Lung (tissue), 12 donors: ENCODE measurements around the gene TUBA4B. TPM values are rescaled to one million over a fixed set of nuclear protein-coding genes. Genes with fewer than 3 reads are reported as not detected.

Source experiments
- ATAC-seq: fragments of 200-7000 bp; cut with Tn5 transposase; one replicate; pipeline ENCODE4 v1.9.1; 2020; ENCODE audit warnings: moderate number of reproducible peaks; ENCODE audit not compliant: insufficient read depth, low FRiP score
- DNase-seq, 3 donors: peaks; one replicate each; pipeline ENCODE4 v3.0.0-alpha.2; 2013 to 2017
- H3K27ac ChIP-seq, 2 donors: one replicate each; pipeline ENCODE4 v1.5.1; 2013; ENCODE audit warnings: mild to moderate bottlenecking in 2 of 2, moderate library complexity in 2 of 2, control low read depth in 1 of 2, inconsistent platforms in 1 of 2, low read depth in 1 of 2, low read length in 1 of 2
- H3K27me3 ChIP-seq, 3 donors: one replicate each; pipeline ENCODE4 v1.5.1; 2013; ENCODE audit warnings: low read length in 2 of 3; ENCODE audit not compliant: control insufficient read depth in 3 of 3, insufficient read depth in 3 of 3
- H3K36me3 ChIP-seq, 4 donors: one replicate each; pipeline ENCODE4 v1.5.1; 2013; ENCODE audit warnings: low read length in 4 of 4, mild to moderate bottlenecking in 1 of 4, moderate library complexity in 1 of 4; ENCODE audit not compliant: control insufficient read depth in 4 of 4, insufficient read depth in 4 of 4
- H3K4me1 ChIP-seq, 5 donors: one replicate each; pipeline ENCODE4 v1.5.1; 2013; ENCODE audit warnings: low read length in 5 of 5, mild to moderate bottlenecking in 2 of 5, moderate library complexity in 1 of 5; ENCODE audit not compliant: control insufficient read depth in 5 of 5, insufficient read depth in 5 of 5
- H3K4me3 ChIP-seq: one replicate; pipeline ENCODE4 v1.5.1; 2013; ENCODE audit warnings: mild to moderate bottlenecking, control low read depth, moderate library complexity
- H3K9ac ChIP-seq, 2 donors: one replicate each; pipeline ENCODE4 v1.5.1; 2013; ENCODE audit warnings: low read length in 2 of 2, control low read depth in 1 of 2; ENCODE audit not compliant: insufficient read depth in 1 of 2
- H3K9me3 ChIP-seq, 4 donors: one replicate each; pipeline ENCODE4 v1.5.1; 2013; ENCODE audit warnings: low read length in 3 of 4, mild to moderate bottlenecking in 1 of 4, moderate library complexity in 1 of 4; ENCODE audit not compliant: control insufficient read depth in 4 of 4, insufficient read depth in 3 of 4
- WGBS, 2 donors: extraction: QIAGEN DNeasy Blood & Tissue Kit; methylation state at CpG; one replicate each; pipeline ENCODE4 v1.1.7; 2013; 5-methylcytosine and 5-hydroxymethylcytosine counted together
- polyA plus RNA-seq, 2 donors: library from polyadenylated mRNA; stranded (reverse); fragments of 200-250 nt; gene quantifications; one replicate each; pipeline ENCODE4 v1.2.1, GENCODE V29; 2013
- total RNA-seq, 2 donors: library from RNA; depleted of rRNA in 1 of 2; stranded (reverse); fragments of >200 nt in 1 of 2; gene quantifications; one replicate each; pipeline ENCODE4 v1.2.1, GENCODE V29; 2014 to 2021
- TF ChIP-seq, protein P1 (sequence below): IDR thresholded peaks from 2 replicates; pipeline ENCODE4 v1.5.1; 2012; ENCODE audit warnings: mild to moderate bottlenecking; ENCODE audit errors: control extremely low read depth, extremely low read depth
- donor health status: control.
- donor health status: control.
- donor health status: Bipolar disorder and iron deficiency.
- donor health status: healthy.
- donor health status: DM: yes; HTN: yes; CAD: no.

Gene TUBA4B
- total and polyA plus RNA-seq, 4 donors = 5.7 to 20.3 (median 10.5) TPM

DNA sequence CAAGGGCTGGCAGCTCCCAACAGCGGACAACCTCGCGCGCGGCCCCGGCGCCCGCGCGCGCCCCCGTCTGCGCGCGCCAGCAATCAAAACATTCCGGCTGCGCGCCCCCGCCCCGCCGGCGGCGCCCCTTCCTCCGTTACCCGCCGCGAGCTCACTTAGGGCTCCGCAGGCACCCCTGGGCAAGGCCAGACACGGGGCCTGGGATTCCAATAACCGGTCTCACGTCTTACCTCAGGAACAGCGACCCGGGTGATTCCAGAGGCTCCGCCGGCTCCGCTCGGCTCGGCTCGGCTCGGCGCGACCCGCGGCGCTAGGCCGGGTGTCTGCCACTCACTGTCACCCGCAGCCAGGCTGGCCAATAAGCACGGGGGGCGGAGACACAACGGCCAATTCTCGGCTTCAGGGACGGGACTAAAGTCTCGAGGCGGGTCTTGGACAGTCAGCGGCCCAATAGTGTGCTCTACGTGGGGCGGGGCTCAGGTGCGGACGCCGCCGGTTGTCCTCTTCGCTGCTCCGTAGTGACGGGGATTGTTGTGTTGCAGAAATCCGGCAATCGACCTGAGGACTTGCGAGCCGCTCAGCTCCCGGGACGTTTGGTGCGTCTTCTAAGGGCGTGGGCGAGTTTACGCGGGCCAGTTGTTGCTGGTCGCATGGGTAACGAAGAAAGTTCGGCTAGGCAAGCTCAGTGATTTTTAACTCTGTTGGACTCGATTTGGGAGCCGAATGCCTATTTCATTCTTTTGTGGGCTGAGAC is 23.6 kb upstream of the TUBA4B start, which contains the start of the genes ANKZF1 and ATG9A:
ANKZF1 (plus strand) TSS at position 502 of the 754 bp plus-strand sequence. CDS start 452 bp downstream, outside the sequence.
ATG9A (minus strand) TSS at position 332 of the 754 bp plus-strand sequence. CDS start 1,612 bp downstream, outside the sequence.
- H3K4me1 ChIP-seq = peaks cover 4 to 26% (median 9%) of the 10 kb centered on the region in 5 donors
- H3K9me3 ChIP-seq = no peaks in the 10 kb centered on the region
- WGBS, 2 donors = 0% methylated on average over 78 to 80 of the region's 80 CpGs
- DNase-seq = peak; percentile 99
- H3K27ac ChIP-seq = peak within 1 kb of the TSS; percentile 95 to 98
- H3K9ac ChIP-seq = peak within 1 kb of the TSS; percentile 77 to 85
- ATAC-seq = peak; percentile 99
- peaks cover 22 to 34% (median 26%) of the 10 kb centered on the region in 4 donors for H3K36me3 ChIP-seq
- peak within 1 kb of the TSS; percentile 87 for H3K4me3 ChIP-seq
- H3K27me3 ChIP-seq = no peaks in the 10 kb centered on the region
- TF ChIP-seq, protein P1, sequence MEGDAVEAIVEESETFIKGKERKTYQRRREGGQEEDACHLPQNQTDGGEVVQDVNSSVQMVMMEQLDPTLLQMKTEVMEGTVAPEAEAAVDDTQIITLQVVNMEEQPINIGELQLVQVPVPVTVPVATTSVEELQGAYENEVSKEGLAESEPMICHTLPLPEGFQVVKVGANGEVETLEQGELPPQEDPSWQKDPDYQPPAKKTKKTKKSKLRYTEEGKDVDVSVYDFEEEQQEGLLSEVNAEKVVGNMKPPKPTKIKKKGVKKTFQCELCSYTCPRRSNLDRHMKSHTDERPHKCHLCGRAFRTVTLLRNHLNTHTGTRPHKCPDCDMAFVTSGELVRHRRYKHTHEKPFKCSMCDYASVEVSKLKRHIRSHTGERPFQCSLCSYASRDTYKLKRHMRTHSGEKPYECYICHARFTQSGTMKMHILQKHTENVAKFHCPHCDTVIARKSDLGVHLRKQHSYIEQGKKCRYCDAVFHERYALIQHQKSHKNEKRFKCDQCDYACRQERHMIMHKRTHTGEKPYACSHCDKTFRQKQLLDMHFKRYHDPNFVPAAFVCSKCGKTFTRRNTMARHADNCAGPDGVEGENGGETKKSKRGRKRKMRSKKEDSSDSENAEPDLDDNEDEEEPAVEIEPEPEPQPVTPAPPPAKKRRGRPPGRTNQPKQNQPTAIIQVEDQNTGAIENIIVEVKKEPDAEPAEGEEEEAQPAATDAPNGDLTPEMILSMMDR = no peak

DNA sequence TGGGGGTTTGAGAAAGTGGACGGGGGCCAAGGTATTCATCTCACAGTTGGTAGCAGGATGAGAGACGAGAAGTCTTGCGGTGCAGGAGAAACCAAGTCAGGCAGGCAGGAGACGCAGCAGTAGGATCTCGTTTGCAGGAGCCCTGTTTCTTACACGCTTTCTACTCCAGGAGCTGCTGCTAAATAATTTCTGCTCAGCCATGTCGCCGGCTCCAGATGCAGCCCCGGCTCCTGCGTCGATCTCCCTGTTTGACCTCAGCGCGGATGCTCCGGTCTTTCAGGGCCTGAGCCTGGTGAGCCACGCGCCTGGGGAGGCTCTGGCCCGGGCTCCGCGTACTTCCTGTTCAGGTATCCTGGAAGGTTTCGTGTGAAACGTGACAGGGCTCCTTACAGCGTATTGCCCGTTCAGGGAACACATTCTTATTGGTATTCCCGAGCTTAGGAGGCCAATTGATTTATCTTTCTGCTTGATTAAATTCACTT is 22.9 kb upstream of the TUBA4B start:
- peak overlapping the region; percentile 78 for H3K4me3 ChIP-seq
- WGBS, 2 donors = 0 to 1% methylated on average over 24 of the region's 24 CpGs
- DNase-seq (peak in 2 of 3 donors; percentile 46), ATAC-seq (no peak)
- H3K27ac ChIP-seq = peak overlapping the region; percentile 87 to 98
- H3K27me3 ChIP-seq = no peaks in the 10 kb centered on the region
- peaks cover 4 to 26% (median 9%) of the 10 kb centered on the region in 5 donors for H3K4me1 ChIP-seq
- H3K36me3 ChIP-seq = peaks cover 18 to 37% (median 27%) of the 10 kb centered on the region in 4 donors
- no peaks in the 10 kb centered on the region for H3K9me3 ChIP-seq
- TF ChIP-seq, protein P1 = no peak
- peak overlapping the region; percentile 53 to 85 for H3K9ac ChIP-seq

DNA sequence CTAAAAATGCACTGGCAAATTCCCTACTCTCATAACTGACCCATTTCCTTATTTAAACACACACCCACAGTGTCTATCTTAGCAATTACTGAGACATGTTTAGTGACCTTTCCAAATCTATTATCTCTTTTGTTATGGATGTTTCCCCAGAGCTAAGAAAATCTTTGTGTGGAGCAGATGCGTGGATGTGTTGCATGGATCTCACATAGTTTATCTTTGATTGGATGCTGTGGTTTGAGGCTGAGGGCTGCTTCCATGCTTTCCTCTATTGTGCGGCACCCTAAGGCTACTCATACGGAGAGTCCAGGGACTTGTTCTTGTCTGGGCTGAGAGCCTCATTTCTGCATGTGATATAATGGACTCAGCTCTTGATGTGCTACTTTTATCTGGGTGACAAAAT is 18.7 kb upstream of the TUBA4B start:
- Histone ChIP-seq H3K9me3 (no peaks in the 10 kb centered on the region), H3K36me3 (peaks cover 22 to 50% (median 48%) of the 10 kb centered on the region in 4 donors), H3K4me1 (peaks cover 0 to 9% (median 4%) of the 10 kb centered on the region in 5 donors), H3K27ac (no peak overlapping the region), H3K27me3 (no peaks in the 10 kb centered on the region), H3K9ac (no peak overlapping the region), H3K4me3 (no peak overlapping the region)
- WGBS, 2 donors = 94% methylated on average over 3 of the region's 3 CpGs
- DNase-seq (no peak), ATAC-seq (no peak)
- TF ChIP-seq, protein P1 = no peak
